ENCODE data around the gene UCN2.

DNA sequence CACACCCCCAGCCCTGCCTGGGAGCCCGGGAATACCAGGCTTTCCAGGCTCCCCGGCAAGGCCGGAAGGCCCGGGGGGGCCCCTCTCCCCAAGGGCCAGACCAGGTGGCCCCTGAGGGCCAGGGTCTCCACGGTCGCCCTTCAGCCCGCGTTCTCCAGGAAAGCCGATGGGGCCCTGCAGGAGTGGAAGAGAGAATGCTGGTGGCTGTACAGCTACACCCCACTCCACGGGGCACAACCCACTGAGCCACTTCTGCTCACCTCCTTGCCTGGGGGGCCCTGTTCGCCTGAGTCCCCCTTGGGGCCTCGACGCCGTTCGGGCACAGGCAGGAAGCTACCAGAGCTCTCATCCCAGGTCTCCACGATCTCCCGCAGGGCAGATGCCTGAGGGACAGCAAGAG lies 11.8 kb upstream of the UCN2 start:
- TF ChIP-seq POLR2AphosphoS5 (IDR thresholded peaks at IDR 0.05; ENCODE audit: borderline replicate concordance, low read depth, low read length) (no peak), FOXP2 (optimal IDR thresholded peaks at IDR 0.05; ENCODE audit: control extremely low read depth, extremely low read length, insufficient read depth) (no peak), EZH2 (IDR thresholded peaks at IDR 0.05) (no peak)

All from SK-N-MC (cell line).